KOPT-K1 (cell line): ENCODE data around the gene STAT3.
A peak's percentile ranks its signal among the peaks of the same experiment; 100 is the strongest.

ENCODE experiments used
- H3K27ac ChIP-seq: fragments of 200-600 bp; sonication (generic); 2 replicates; pipeline ENCODE4 v1.5.1; 2016; ENCODE audit warnings: antibody characterized with exemption, mild to moderate bottlenecking, low read depth, low read length; ENCODE audit not compliant: poor library complexity, severe bottlenecking
- H3K36me3 ChIP-seq: fragments of 200-600 bp; sonication (generic); 2 replicates; pipeline ENCODE4 v1.5.1; 2017; ENCODE audit warnings: antibody characterized with exemption, mild to moderate bottlenecking, low read length, moderate library complexity; ENCODE audit not compliant: insufficient read depth
- H3K9me3 ChIP-seq: fragments of 200-600 bp; sonication (generic); 2 replicates; pipeline ENCODE4 v1.5.1; 2017; ENCODE audit warnings: antibody characterized with exemption, low read length, mild to moderate bottlenecking; ENCODE audit not compliant: insufficient read depth, poor library complexity, severe bottlenecking

The STAT3 gene

GRCh38 chr17:42282478-42283080 is 105.7 kb downstream of the STAT3 start:
- peaks cover 14% of the 10 kb centered on the region for H3K36me3 ChIP-seq
- H3K9me3 ChIP-seq = no peaks in the 10 kb centered on the region
- no peak overlapping the region for H3K27ac ChIP-seq

- Histone ChIP-seq H3K9me3 (no peaks in the 10 kb centered on the region), H3K27ac (no peak overlapping the region), H3K36me3 (peaks cover 14% of the 10 kb centered on the region)
These were observed 106.6 kb downstream of the STAT3 start for GRCh38 chr17:42281571-42282096.

GRCh38 chr17:42279776-42280630 is 108.2 kb downstream of the STAT3 start:
- Histone ChIP-seq H3K36me3 (peaks cover 8% of the 10 kb centered on the region), H3K9me3 (no peaks in the 10 kb centered on the region), H3K27ac (no peak overlapping the region)

- Histone ChIP-seq H3K27ac (peak overlapping the region; percentile 79), H3K36me3 (no peaks in the 10 kb centered on the region; the same call in 1 of the 2 replicates), H3K9me3 (no peaks in the 10 kb centered on the region)
These were observed 110.9 kb downstream of the STAT3 start for GRCh38 chr17:42277342-42277712.

- Histone ChIP-seq H3K9me3 (no peaks in the 10 kb centered on the region), H3K36me3 (no peaks in the 10 kb centered on the region; the same call in 1 of the 2 replicates), H3K27ac (peak overlapping the region; percentile 79)
These were observed 111.5 kb downstream of the STAT3 start for GRCh38 chr17:42276609-42277341.

GRCh38 chr17:42276359-42276608 is 112.0 kb downstream of the STAT3 start, which contains the start of gene STAT5B:
Gene STAT5B (minus strand): TSS chr17:42276391. CDS start chr17:42232127, 44,264 bp downstream.
- Histone ChIP-seq H3K36me3 (no peaks in the 10 kb centered on the region; the same call in 1 of the 2 replicates), H3K9me3 (no peaks in the 10 kb centered on the region), H3K27ac (peak within 1 kb of the TSS; percentile 79)

GRCh38 chr17:42275527-42276358 is 112.5 kb downstream of the STAT3 start:
- H3K36me3 ChIP-seq = no peaks in the 10 kb centered on the region; the same call in 1 of the 2 replicates
- H3K27ac ChIP-seq = peak overlapping the region; percentile 79
- no peaks in the 10 kb centered on the region for H3K9me3 ChIP-seq

- Histone ChIP-seq H3K9me3 (no peaks in the 10 kb centered on the region), H3K27ac (peak overlapping the region; percentile 79), H3K36me3 (no peaks in the 10 kb centered on the region; the same call in 1 of the 2 replicates)
These were observed 113.3 kb downstream of the STAT3 start for GRCh38 chr17:42274812-42275526.

GRCh38 chr17:42274253-42274542 is 114.0 kb downstream of the STAT3 start:
- Histone ChIP-seq H3K27ac (peak overlapping the region; percentile 79), H3K36me3 (no peaks in the 10 kb centered on the region; the same call in 1 of the 2 replicates), H3K9me3 (no peaks in the 10 kb centered on the region)

- Histone ChIP-seq H3K36me3 (no peaks in the 10 kb centered on the region), H3K27ac (peak overlapping the region; percentile 79), H3K9me3 (no peaks in the 10 kb centered on the region)
These were observed 114.6 kb downstream of the STAT3 start for GRCh38 chr17:42273474-42274252.

GRCh38 chr17:42272162-42272907 is 115.9 kb downstream of the STAT3 start:
- Histone ChIP-seq H3K9me3 (no peaks in the 10 kb centered on the region), H3K36me3 (no peaks in the 10 kb centered on the region), H3K27ac (peak overlapping the region; percentile 79)

- Histone ChIP-seq H3K27ac (no peak overlapping the region), H3K36me3 (no peaks in the 10 kb centered on the region), H3K9me3 (no peaks in the 10 kb centered on the region)
These were observed 116.5 kb downstream of the STAT3 start for GRCh38 chr17:42271779-42272035.

GRCh38 chr17:42271006-42271778 is 117.0 kb downstream of the STAT3 start:
- Histone ChIP-seq H3K36me3 (no peaks in the 10 kb centered on the region), H3K9me3 (no peaks in the 10 kb centered on the region)

More at GRCh38 chr17:42271006-42271778, 117.0 kb downstream of the STAT3 start:
- H3K27ac ChIP-seq = no peak overlapping the region
